ENCODE measurements around the gene KCNG2. TPM values are rescaled to one million over a fixed set of nuclear protein-coding genes. Genes with fewer than 3 reads are reported as not detected.

Gene KCNG2
- total and polyA plus RNA-seq, 2 experiments from 2014 or later = 0.13 to 0.52 TPM

GRCh38 chr18:79760348-79760747 lies 37.4 kb upstream of the KCNG2 start:
- H3K4me2 ChIP-seq = no peak overlapping the region
- H4K20me1 ChIP-seq (replicated peaks; ENCODE audit: insufficient read depth) = 0 out of 2 replicates have a peak, but pooled peaks cover 3% of the 10 kb centered on the region

More at GRCh38 chr18:79760348-79760747, 37.4 kb upstream of the KCNG2 start:
- no peaks in the 10 kb centered on the region for H3K9me2 ChIP-seq (ENCODE audit: insufficient read depth)
- no peaks in the 10 kb centered on the region for H3K79me2 ChIP-seq (replicated peaks; ENCODE audit: insufficient read depth)
- H3K4me3 ChIP-seq = no peak overlapping the region
- H3K36me3 Mint-ChIP-seq (ENCODE audit: low read depth) = peaks cover 9% of the 10 kb centered on the region
- H3K4me1 Mint-ChIP-seq = no peaks in the 10 kb centered on the region
- H3K27ac ChIP-seq (ENCODE audit: low read depth) = no peak overlapping the region
- no peaks in the 10 kb centered on the region for H3K4me1 ChIP-seq (ENCODE audit: insufficient read depth)
- TF ChIP-seq REST (IDR thresholded peaks at IDR 0.05; ENCODE audit: unreplicated experiment) (no peak), JUNB (IDR thresholded peaks at IDR 0.05; ENCODE audit: unreplicated experiment) (no peak), EZH2 (IDR thresholded peaks at IDR 0.05; ENCODE audit: low read depth, unreplicated experiment) (no peak), ZNF462 (CRISPR knock-in tag; IDR thresholded peaks at IDR 0.05) (no peak), CREB1 (CRISPR knock-in tag; IDR thresholded peaks at IDR 0.05; ENCODE audit: low read depth) (no peak), CTCF (conservative IDR thresholded peaks at IDR 0.05; ENCODE audit: low read depth in 2 of 2) (no peak), POLR2AphosphoS5 (IDR thresholded peaks at IDR 0.05; ENCODE audit: low read depth) (no peak), NANOG (IDR thresholded peaks at IDR 0.05; ENCODE audit: borderline replicate concordance) (no peak), STAT1 (IDR thresholded peaks at IDR 0.05; ENCODE audit: unreplicated experiment) (no peak), ETS1 (IDR thresholded peaks at IDR 0.05) (no peak), EZH2phosphoT487 (IDR thresholded peaks at IDR 0.05; ENCODE audit: unreplicated experiment) (no peak), ZNF114 (CRISPR knock-in tag; IDR thresholded peaks at IDR 0.05) (no peak), ZNF331 (CRISPR knock-in tag; IDR thresholded peaks at IDR 0.05; ENCODE audit: low read depth) (no peak)
- DNase-seq (ENCODE audit: low spot score) (no peak), ATAC-seq (no peak)
- H3K27me3 Mint-ChIP-seq (ENCODE audit: insufficient read depth, low read depth, poor library complexity) = peaks cover 2% of the 10 kb centered on the region
- no peaks in the 10 kb centered on the region for H3K36me3 ChIP-seq (ENCODE audit: insufficient read depth)
- H3F3A ChIP-seq (replicated peaks; ENCODE audit: low read depth) = no peaks in the 10 kb centered on the region
- H2AFZ ChIP-seq = no peak overlapping the region
- peaks cover 25% of the 10 kb centered on the region; the same call in 2 of the 3 replicates for H3K9me3 Mint-ChIP-seq
- no peaks in the 10 kb centered on the region for H3K27me3 ChIP-seq (ENCODE audit: insufficient read depth)
- no peak overlapping the region for H3K4me3 Mint-ChIP-seq
- no peak overlapping the region for H3K27ac Mint-ChIP-seq

All from GM23338 (cell line).